Small intestine (tissue), 7 donors: ENCODE data around the gene PRDM16. TPM values are rescaled to one million over a fixed set of nuclear protein-coding genes. Genes with fewer than 3 reads are reported as not detected.

ENCODE experiments used
- DNase-seq, 2 donors: peaks; one replicate each; pipeline versions ENCODE4 v3.0.0 to v3.0.0-alpha.2; 2013
- FAIRE-seq: peaks from 2 replicates; lab custom pipeline; 2012; peaks lifted over from hg19 to GRCh38; lab: Jason Lieb, UNC
- H3K27ac ChIP-seq, 3 donors: one replicate each; pipeline ENCODE4 v1.5.1; 2013; ENCODE audit warnings: low read length in 2 of 3, mild to moderate bottlenecking in 2 of 3, control low read depth in 1 of 3, inconsistent platforms in 1 of 3, low read depth in 1 of 3, moderate library complexity in 1 of 3
- H3K27me3 ChIP-seq, 3 donors: one replicate each; pipeline ENCODE4 v1.6.1; 2013; ENCODE audit warnings: low read length in 3 of 3, inconsistent platforms in 1 of 3; ENCODE audit not compliant: control insufficient read depth in 3 of 3, insufficient read depth in 3 of 3
- H3K36me3 ChIP-seq, 3 donors: one replicate each; pipeline ENCODE4 v1.6.1; 2013; ENCODE audit warnings: low read length in 3 of 3, inconsistent platforms in 1 of 3, low read depth in 1 of 3, mild to moderate bottlenecking in 1 of 3, moderate library complexity in 1 of 3; ENCODE audit not compliant: control insufficient read depth in 3 of 3, insufficient read depth in 2 of 3
- H3K4me1 ChIP-seq, 3 donors: one replicate each; pipeline ENCODE4 v1.6.1; 2013; ENCODE audit warnings: low read length in 2 of 3, inconsistent platforms in 1 of 3, low read depth in 1 of 3, mild to moderate bottlenecking in 1 of 3, moderate library complexity in 1 of 3; ENCODE audit not compliant: control insufficient read depth in 3 of 3, insufficient read depth in 2 of 3
- H3K4me3 ChIP-seq, 3 donors: one replicate each; pipeline ENCODE4 v1.5.1; 2013; ENCODE audit warnings: low read length in 3 of 3, control low read depth in 1 of 3, inconsistent platforms in 1 of 3, low read depth in 1 of 3, mild to moderate bottlenecking in 1 of 3, moderate library complexity in 1 of 3
- H3K9me3 ChIP-seq, 2 donors: one replicate each; pipeline ENCODE4 v1.6.1; 2013; ENCODE audit warnings: low read depth in 1 of 2, low read length in 1 of 2; ENCODE audit not compliant: control insufficient read depth in 2 of 2, insufficient read depth in 1 of 2
- WGBS, 3 donors: extraction: QIAGEN DNeasy Blood & Tissue Kit; methylation state at CpG; one replicate each; pipeline ENCODE4 v1.1.7; 2013; 5-methylcytosine and 5-hydroxymethylcytosine counted together
- polyA plus RNA-seq, 4 donors: library from polyadenylated mRNA; stranded (reverse) in 3 of 4; unstranded in 1 of 4; fragments of 200-250 nt in 3 of 4; fragments of 120-200 nt in 1 of 4; gene quantifications; one replicate each; pipeline versions ENCODE4 v1.2.1 to v1.2.3, GENCODE V29; 2013
- donor health status: healthy with polysubstance abuse.
- donor health status: control.
- donor health status: control.
- donor health status: Bipolar disorder and iron deficiency.
- donor health status: healthy.

Gene PRDM16
- polyA plus RNA-seq, 4 donors = 5.4 to 11.4 (median 8.2) TPM

GRCh38 chr1:3168678-3169077, 99.7 kb downstream of the PRDM16 start:
- no peak overlapping the region for H3K4me3 ChIP-seq

GRCh38 chr1:3169665-3170356, 100.8 kb downstream of the PRDM16 start:
- 53 to 68% (median 55%) methylated on average over 35 of the region's 35 CpGs for WGBS, 3 donors
- no peaks in the 10 kb centered on the region for H3K9me3 ChIP-seq
- peaks cover 0 to 26% (median 0%) of the 10 kb centered on the region in 3 donors for H3K36me3 ChIP-seq
- H3K4me1 ChIP-seq = peaks cover 8 to 36% (median 16%) of the 10 kb centered on the region in 3 donors
- H3K27me3 ChIP-seq = no peaks in the 10 kb centered on the region
- H3K27ac ChIP-seq = peak overlapping the region in 1 of 3 donors; percentile 76
- DNase-seq (peak in 1 of 2 donors; percentile 10), FAIRE-seq (no peak)
- H3K4me3 ChIP-seq = no peak overlapping the region

More at GRCh38 chr1:3168678-3169077, 99.7 kb downstream of the PRDM16 start:
- no peaks in the 10 kb centered on the region for H3K27me3 ChIP-seq
- H3K36me3 ChIP-seq = peaks cover 0 to 32% (median 0%) of the 10 kb centered on the region in 3 donors
- no peak overlapping the region for H3K27ac ChIP-seq
- H3K4me1 ChIP-seq = peaks cover 8 to 33% (median 10%) of the 10 kb centered on the region in 3 donors
- no peak for FAIRE-seq
- peak in 1 of 2 donors; percentile 30 for DNase-seq
- no peaks in the 10 kb centered on the region for H3K9me3 ChIP-seq
- WGBS, 3 donors = 21 to 42% (median 28%) methylated on average over 8 of the region's 8 CpGs

GRCh38 chr1:3170561-3171453, 101.8 kb downstream of the PRDM16 start:
- Histone ChIP-seq H3K27me3 (no peaks in the 10 kb centered on the region), H3K4me1 (peaks cover 8 to 37% (median 16%) of the 10 kb centered on the region in 3 donors), H3K4me3 (peak overlapping the region in 2 of 3 donors; percentile 5 to 12), H3K9me3 (no peaks in the 10 kb centered on the region), H3K36me3 (peaks cover 0 to 25% (median 0%) of the 10 kb centered on the region in 3 donors), H3K27ac (peak overlapping the region; percentile 66 to 76 (median 75))
- 2 to 4% (median 3%) methylated on average over 36 to 40 of the region's 40 CpGs for WGBS, 3 donors
- FAIRE-seq (no peak), DNase-seq (peak; percentile 67 to 75)

- peaks cover 0 to 17% (median 0%) of the 10 kb centered on the region in 3 donors for H3K36me3 ChIP-seq
- peaks cover 8 to 37% (median 16%) of the 10 kb centered on the region in 3 donors for H3K4me1 ChIP-seq
- no peak for DNase-seq
- H3K27me3 ChIP-seq = no peaks in the 10 kb centered on the region
- H3K9me3 ChIP-seq = no peaks in the 10 kb centered on the region
- H3K27ac ChIP-seq = peak overlapping the region in 1 of 3 donors; percentile 25
- no peak overlapping the region for H3K4me3 ChIP-seq
- WGBS, 3 donors = 75 to 85% (median 81%) methylated on average over 19 of the region's 19 CpGs
- no peak for FAIRE-seq
These were observed 102.8 kb downstream of the PRDM16 start for GRCh38 chr1:3171761-3172160.

- no peak overlapping the region for H3K27ac ChIP-seq
- peaks cover 0 to 17% (median 0%) of the 10 kb centered on the region in 3 donors for H3K36me3 ChIP-seq
- H3K9me3 ChIP-seq = no peaks in the 10 kb centered on the region
- WGBS, 3 donors = 81 to 85% (median 83%) methylated on average over 34 of the region's 34 CpGs
- DNase-seq = no peak
- no peaks in the 10 kb centered on the region for H3K27me3 ChIP-seq
- H3K4me1 ChIP-seq = peaks cover 8 to 37% (median 16%) of the 10 kb centered on the region in 3 donors
- FAIRE-seq = no peak
- H3K4me3 ChIP-seq = no peak overlapping the region
These were observed 103.7 kb downstream of the PRDM16 start for GRCh38 chr1:3172431-3173380.

GRCh38 chr1:3173381-3173980, 104.5 kb downstream of the PRDM16 start:
- no peaks in the 10 kb centered on the region for H3K9me3 ChIP-seq
- H3K36me3 ChIP-seq = peaks cover 0 to 23% (median 0%) of the 10 kb centered on the region in 3 donors
- DNase-seq = no peak
- H3K27me3 ChIP-seq = no peaks in the 10 kb centered on the region
- no peak overlapping the region for H3K27ac ChIP-seq
- 82 to 91% (median 85%) methylated on average over 30 of the region's 30 CpGs for WGBS, 3 donors
- FAIRE-seq = no peak
- H3K4me3 ChIP-seq = no peak overlapping the region
- peaks cover 8 to 37% (median 16%) of the 10 kb centered on the region in 3 donors for H3K4me1 ChIP-seq

- Histone ChIP-seq H3K4me1 (peaks cover 8 to 25% (median 10%) of the 10 kb centered on the region in 3 donors), H3K27me3 (no peaks in the 10 kb centered on the region), H3K9me3 (no peaks in the 10 kb centered on the region), H3K36me3 (peaks cover 0 to 19% (median 0%) of the 10 kb centered on the region in 3 donors), H3K27ac (peak overlapping the region in 1 of 3 donors; percentile 1), H3K4me3 (no peak overlapping the region)
- FAIRE-seq (no peak), DNase-seq (peak; percentile 25 to 40)
- 11 to 20% (median 13%) methylated on average over 22 of the region's 22 CpGs for WGBS, 3 donors
These were observed 105.7 kb downstream of the PRDM16 start for GRCh38 chr1:3174487-3175247.
